SK-N-SH treated with all-trans-retinoic acid at 6 μM for 48 hours (cell line): ENCODE results near the gene ZNF443.

Experiments
- PATZ1 ChIP-seq: fragments of 250-450 bp; sonication (Bioruptor Pico); IDR thresholded peaks from 2 replicates; pipeline ENCODE4 v1.8.0; 2020; ENCODE audit warnings: mild to moderate bottlenecking, moderate library complexity, borderline replicate concordance
- TCF4 ChIP-seq: fragments of 250-450 bp; sonication (Bioruptor Pico); IDR thresholded peaks from 2 replicates; pipeline ENCODE4 v1.8.0; 2021; ENCODE audit warnings: mild to moderate bottlenecking, moderate library complexity, borderline replicate concordance
- ZFP3 ChIP-seq: fragments of 250-450 bp; sonication (Bioruptor Pico); IDR thresholded peaks from 2 replicates; pipeline ENCODE4 v1.5.0; 2020; ENCODE audit warnings: mild to moderate bottlenecking, moderate library complexity

- TF ChIP-seq TCF4 (CRISPR knock-in tag) (no peak), PATZ1 (no peak), ZFP3 (CRISPR knock-in tag) (no peak)
These were observed 44.8 kb upstream of the ZNF443 start for GRCh38 chr19:12485571-12485970.
